ENCODE results near the gene SH2D1A.

- TF ChIP-seq L3MBTL2 (conservative IDR thresholded peaks at IDR 0.05) (no peak), SP1 (IDR thresholded peaks at IDR 0.05) (no peak), FOXA1 (IDR thresholded peaks at IDR 0.05) (no peak), ARNT (IDR thresholded peaks at IDR 0.05) (no peak), FOXK2 (IDR thresholded peaks at IDR 0.05) (no peak), SUZ12 (IDR thresholded peaks at IDR 0.05) (no peak), FOXM1 (IDR thresholded peaks at IDR 0.05; ENCODE audit: borderline replicate concordance) (no peak), BHLHE40 (IDR thresholded peaks at IDR 0.05; ENCODE audit: borderline replicate concordance) (no peak), ELF4 (IDR thresholded peaks at IDR 0.05) (no peak), TARDBP (IDR thresholded peaks at IDR 0.05) (no peak), HDGF (IDR thresholded peaks at IDR 0.05; ENCODE audit: borderline replicate concordance) (no peak), CTBP1 (IDR thresholded peaks at IDR 0.05; ENCODE audit: borderline replicate concordance) (no peak), LEF1 (IDR thresholded peaks at IDR 0.05; ENCODE audit: borderline replicate concordance) (no peak), ZNF384 (IDR thresholded peaks at IDR 0.05) (no peak)
Observed at GRCh38 chrX:124395145-124395880, 49.0 kb downstream of the SH2D1A start.

Data from HEK293T (cell line).